Left renal cortex interstitium (tissue), 4 donors: ENCODE results near the gene SLC25A25. TPM values are rescaled to one million over a fixed set of nuclear protein-coding genes. Genes with fewer than 3 reads are reported as not detected.
"Not testable (repeated sequence)": the region's sequence is repeated elsewhere in the genome, so short reads cannot be mapped to it uniquely, and the experiment has no call there.

Source experiments
- DNase-seq, 4 donors: peaks; one replicate each; pipeline ENCODE4 v3.0.0-alpha.2; 2013; ENCODE audit warnings: low read depth in 4 of 4, low spot score in 2 of 4, missing footprints in 1 of 4
- polyA plus RNA-seq, 4 donors: library from polyadenylated mRNA; unstranded; fragments of 120-200 nt; gene quantifications; one replicate each; pipeline ENCODE4 v1.2.1, GENCODE V29; 2013; ENCODE audit not compliant: insufficient read length in 4 of 4

The SLC25A25 gene
- polyA plus RNA-seq, 4 donors: 12.7 to 15.8 (median 13.9) TPM

- no peak for DNase-seq
Observed at GRCh38 chr9:128108269-128109049, 40.4 kb downstream of the SLC25A25 start.

GRCh38 chr9:128109050-128109709 lies 41.1 kb downstream of the SLC25A25 start:
- no peak for DNase-seq

- DNase-seq: not testable (repeated sequence)
Observed at GRCh38 chr9:128111726-128112125, 43.7 kb downstream of the SLC25A25 start.

GRCh38 chr9:128113526-128114325 lies 45.7 kb downstream of the SLC25A25 start:
- DNase-seq: no peak

- DNase-seq: no peak
Observed at GRCh38 chr9:128114326-128115186, 46.5 kb downstream of the SLC25A25 start.

- DNase-seq: no peak
Observed at GRCh38 chr9:128115187-128116103, 47.4 kb downstream of the SLC25A25 start.

GRCh38 chr9:128116104-128117083 lies 48.4 kb downstream of the SLC25A25 start:
- DNase-seq: no peak

- peak in 3 of 4 donors; percentile 67 to 80 (median 71) for DNase-seq
Observed at GRCh38 chr9:128117613-128118471, 49.8 kb downstream of the SLC25A25 start.

GRCh38 chr9:128118472-128118857 lies 50.4 kb downstream of the SLC25A25 start:
- DNase-seq: no peak

GRCh38 chr9:128118971-128119665 lies 51.1 kb downstream of the SLC25A25 start:
- DNase-seq: no peak

GRCh38 chr9:128120061-128120740 lies 52.2 kb downstream of the SLC25A25 start:
- no peak for DNase-seq

- DNase-seq: no peak
Observed at GRCh38 chr9:128120741-128121465, 52.9 kb downstream of the SLC25A25 start.

- no peak for DNase-seq
Observed at GRCh38 chr9:128121466-128121810, 53.4 kb downstream of the SLC25A25 start.

GRCh38 chr9:128121924-128122808 lies 54.1 kb downstream of the SLC25A25 start:
- no peak for DNase-seq
